Astrocyte of the hippocampus (primary cell): ENCODE data around the gene ING5.

ENCODE experiments used
- DNase-seq: peaks from one replicate; pipeline ENCODE4 v3.0.0; 2011; ENCODE audit warnings: low read depth, low spot score

ING5 gene

GRCh38 chr2:241760301-241760771 is 58.5 kb downstream of the ING5 start:
- DNase-seq: no peak

GRCh38 chr2:241762321-241762932 is 60.6 kb downstream of the ING5 start:
- DNase-seq: no peak

- no peak for DNase-seq
Measured at GRCh38 chr2:241762933-241763369, 61.1 kb downstream of the ING5 start.

- DNase-seq: no peak
Measured at GRCh38 chr2:241763551-241764274, 61.9 kb downstream of the ING5 start.

GRCh38 chr2:241764275-241765241 is 62.7 kb downstream of the ING5 start:
- DNase-seq: no peak

GRCh38 chr2:241767464-241768250 is 65.8 kb downstream of the ING5 start:
- no peak for DNase-seq

- DNase-seq: no peak
Measured at GRCh38 chr2:241768251-241768711, 66.4 kb downstream of the ING5 start.

GRCh38 chr2:241768850-241769249 is 67.0 kb downstream of the ING5 start:
- DNase-seq: no peak

- DNase-seq: no peak
Measured at GRCh38 chr2:241769819-241770184, 68.0 kb downstream of the ING5 start.

GRCh38 chr2:241770185-241770935 is 68.5 kb downstream of the ING5 start:
- DNase-seq: no peak

GRCh38 chr2:241770936-241771285 is 69.1 kb downstream of the ING5 start:
- no peak for DNase-seq

GRCh38 chr2:241771286-241772062 is 69.6 kb downstream of the ING5 start:
- peak; percentile 60 for DNase-seq

- DNase-seq: no peak
Measured at GRCh38 chr2:241772063-241772499, 70.2 kb downstream of the ING5 start.

GRCh38 chr2:241773511-241774418 is 71.9 kb downstream of the ING5 start:
- no peak for DNase-seq

GRCh38 chr2:241774419-241775222 is 72.8 kb downstream of the ING5 start:
- DNase-seq: peak; percentile 82

GRCh38 chr2:241775223-241776177 is 73.7 kb downstream of the ING5 start:
- no peak for DNase-seq
